Fibroblast of gingiva (primary cell): ENCODE measurements around the gene TSPEAR.
A peak's percentile ranks its signal among the peaks of the same experiment; 100 is the strongest.

Source experiments
- DNase-seq: peaks from one replicate; pipeline ENCODE4 v3.0.0-alpha.2; 2011; ENCODE audit warnings: low read depth

TSPEAR gene

GRCh38 chr21:44502171-44502958, 209.0 kb downstream of the TSPEAR start:
- no peak for DNase-seq

- no peak for DNase-seq
Measured at GRCh38 chr21:44500111-44500510, 211.3 kb downstream of the TSPEAR start.

GRCh38 chr21:44499631-44500030, 211.7 kb downstream of the TSPEAR start:
- DNase-seq: no peak

GRCh38 chr21:44499211-44499560, 212.2 kb downstream of the TSPEAR start:
- DNase-seq: no peak

- DNase-seq: no peak
Measured at GRCh38 chr21:44498280-44499210, 212.8 kb downstream of the TSPEAR start.

GRCh38 chr21:44497703-44498126, 213.7 kb downstream of the TSPEAR start:
- peak; percentile 26 for DNase-seq

- DNase-seq: no peak
Measured at GRCh38 chr21:44496564-44497550, 214.5 kb downstream of the TSPEAR start.

GRCh38 chr21:44495611-44496563, 215.5 kb downstream of the TSPEAR start:
- DNase-seq: no peak

GRCh38 chr21:44494956-44495355, 216.4 kb downstream of the TSPEAR start:
- DNase-seq: no peak

- no peak for DNase-seq
Measured at GRCh38 chr21:44494418-44494817, 217.0 kb downstream of the TSPEAR start.

- DNase-seq: no peak
Measured at GRCh38 chr21:44492567-44493385, 218.6 kb downstream of the TSPEAR start.

- DNase-seq: no peak
Measured at GRCh38 chr21:44490816-44491215, 220.6 kb downstream of the TSPEAR start.

- no peak for DNase-seq
Measured at GRCh38 chr21:44490405-44490804, 221.0 kb downstream of the TSPEAR start.

GRCh38 chr21:44489962-44490361, 221.4 kb downstream of the TSPEAR start:
- DNase-seq: no peak

- DNase-seq: peak; percentile 8
Measured at GRCh38 chr21:44487831-44488230, 223.5 kb downstream of the TSPEAR start.

- no peak for DNase-seq
Measured at GRCh38 chr21:44486302-44486701, 225.1 kb downstream of the TSPEAR start.

GRCh38 chr21:44485796-44486195, 225.6 kb downstream of the TSPEAR start:
- DNase-seq: no peak

GRCh38 chr21:44485254-44485793, 226.0 kb downstream of the TSPEAR start:
- no peak for DNase-seq

GRCh38 chr21:44484498-44485253, 226.7 kb downstream of the TSPEAR start:
- DNase-seq: no peak
